ENCODE measurements around the gene CAMK2A. TPM values are rescaled to one million over a fixed set of nuclear protein-coding genes. Genes with fewer than 3 reads are reported as not detected.
A peak's percentile ranks its signal among the peaks of the same experiment; 100 is the strongest.

The CAMK2A gene
- total RNA-seq, 1 donor from 2014 or later, result 16.7 TPM

- FAIRE-seq (no peak), DNase-seq (ENCODE audit: low spot score in 2 of 2) (no peak)
Observed at GRCh38 chr5:150286820-150287219, 2.8 kb downstream of the CAMK2A start.

- DNase-seq (ENCODE audit: low spot score in 2 of 2), result no peak
- FAIRE-seq, result no peak
Observed at GRCh38 chr5:150285114-150285513, 4.5 kb downstream of the CAMK2A start.

GRCh38 chr5:150284311-150284710, 5.3 kb downstream of the CAMK2A start:
- DNase-seq (ENCODE audit: low spot score in 2 of 2) (no peak), FAIRE-seq (no peak)

GRCh38 chr5:150283904-150284303, 5.7 kb downstream of the CAMK2A start:
- FAIRE-seq (no peak), DNase-seq (ENCODE audit: low spot score in 2 of 2) (no peak)

GRCh38 chr5:150281987-150282386, 7.6 kb downstream of the CAMK2A start:
- FAIRE-seq (no peak), DNase-seq (ENCODE audit: low spot score in 2 of 2) (no peak)

- DNase-seq (ENCODE audit: low spot score in 2 of 2), result no peak
- FAIRE-seq, result no peak
Observed at GRCh38 chr5:150279330-150280020, 10.1 kb downstream of the CAMK2A start.

GRCh38 chr5:150278916-150279315, 10.7 kb downstream of the CAMK2A start:
- FAIRE-seq, result no peak
- no peak for DNase-seq (ENCODE audit: low spot score in 2 of 2)

- FAIRE-seq (no peak), DNase-seq (ENCODE audit: low spot score in 2 of 2) (no peak)
Observed at GRCh38 chr5:150278046-150278730, 11.4 kb downstream of the CAMK2A start.

GRCh38 chr5:150277043-150277442, 12.5 kb downstream of the CAMK2A start:
- FAIRE-seq, result no peak
- DNase-seq (ENCODE audit: low spot score in 2 of 2), result no peak

GRCh38 chr5:150274811-150275210, 14.8 kb downstream of the CAMK2A start:
- FAIRE-seq, result no peak
- no peak for DNase-seq (ENCODE audit: low spot score in 2 of 2)

GRCh38 chr5:150272531-150272930, 17.0 kb downstream of the CAMK2A start:
- FAIRE-seq, result no peak
- DNase-seq (ENCODE audit: low spot score in 2 of 2), result peak; percentile 59 to 69

GRCh38 chr5:150271923-150272322, 17.6 kb downstream of the CAMK2A start:
- FAIRE-seq (no peak), DNase-seq (ENCODE audit: low spot score in 2 of 2) (no peak)

GRCh38 chr5:150271296-150271692, 18.3 kb downstream of the CAMK2A start:
- no peak for FAIRE-seq
- DNase-seq (ENCODE audit: low spot score in 2 of 2), result no peak

GRCh38 chr5:150270541-150271295, 18.9 kb downstream of the CAMK2A start:
- no peak for FAIRE-seq

GRCh38 chr5:150266871-150267291, 22.7 kb downstream of the CAMK2A start:
- FAIRE-seq (no peak), DNase-seq (ENCODE audit: low spot score in 2 of 2) (no peak)

More at GRCh38 chr5:150270541-150271295, 18.9 kb downstream of the CAMK2A start:
- no peak for DNase-seq (ENCODE audit: low spot score in 2 of 2)

- FAIRE-seq (no peak), DNase-seq (ENCODE audit: low spot score in 2 of 2) (no peak)
Observed at GRCh38 chr5:150265870-150266383, 23.6 kb downstream of the CAMK2A start.

GRCh38 chr5:150264667-150265603, 24.6 kb downstream of the CAMK2A start:
- FAIRE-seq (no peak), DNase-seq (ENCODE audit: low spot score in 2 of 2) (no peak)

GRCh38 chr5:150263801-150264621, 25.6 kb downstream of the CAMK2A start:
- FAIRE-seq (no peak), DNase-seq (ENCODE audit: low spot score in 2 of 2) (no peak)

GRCh38 chr5:150263375-150263775, 26.2 kb downstream of the CAMK2A start:
- DNase-seq (ENCODE audit: low spot score in 2 of 2) (no peak), FAIRE-seq (no peak)
